B cell (primary cell): ENCODE measurements around the gene PTPN13. TPM values are rescaled to one million over a fixed set of nuclear protein-coding genes. Genes with fewer than 3 reads are reported as not detected.

Experiments used
- ATAC-seq: fragments of 200-7000 bp; cut with Tn5 transposase; one replicate; pipeline ENCODE4 v1.10.0; 2021; ENCODE audit warnings: low read depth, mild to moderate bottlenecking, moderate number of reproducible peaks, moderate library complexity
- CTCF ChIA-PET: fragments of 350-600 bp; sonication (Branson Sonifier 250); formaldehyde crosslinking; loops from one replicate; lab custom pipeline; 2021; ENCODE audit warnings: antibody characterized with exemption, inconsistent platforms; lab: Charles Lee
- POLR2A ChIA-PET: fragments of 350-600 bp; sonication (Branson Sonifier 250); formaldehyde crosslinking; loops from one replicate; lab custom pipeline; 2021; ENCODE audit warnings: antibody characterized with exemption; lab: Charles Lee
- DNase-seq: peaks from one replicate; pipeline ENCODE4 v3.0.0; 2013
- H2AFZ ChIP-seq: 2 replicates; pipeline ENCODE4 v1.6.1; 2012; ENCODE audit warnings: mild to moderate bottlenecking, low read depth, low read length; ENCODE audit not compliant: insufficient read depth, poor library complexity, severe bottlenecking
- H3K27ac ChIP-seq, 2 donors: 1 replicate in 1 of 2; 2 replicates in 1 of 2; pipeline ENCODE4 v1.5.1; 2012 to 2013; ENCODE audit warnings: low read length in 2 of 2, mild to moderate bottlenecking in 2 of 2, moderate library complexity in 1 of 2
- H3K27me3 ChIP-seq, 4 experiments: fragments of 200-600 bp in 1 of 4; sonication (generic) in 1 of 4; replicated peaks in 1 of 4; 1 replicate in 2 of 4; 2 replicates in 2 of 4; pipeline versions ENCODE4 v1.6.1 to v1.7.0; 2013 to 2016; ENCODE audit warnings: low read length in 3 of 4, mild to moderate bottlenecking in 2 of 4, mixed read lengths in 1 of 4, moderate library complexity in 1 of 4; ENCODE audit not compliant: insufficient read depth in 4 of 4, control insufficient read depth in 3 of 4; ENCODE audit errors: control extremely low read depth in 1 of 4
- H3K36me3 ChIP-seq, 2 experiments: replicated peaks in 1 of 2; 1 replicate in 1 of 2; 2 replicates in 1 of 2; pipeline versions ENCODE4 v1.6.1 to v1.7.1; 2013; ENCODE audit warnings: low read length in 1 of 2; ENCODE audit not compliant: insufficient read depth in 2 of 2, control insufficient read depth in 1 of 2; ENCODE audit errors: control extremely low read depth in 1 of 2, extremely low read depth in 1 of 2
- H3K4me1 ChIP-seq, 2 donors: fragments of 200-600 bp in 1 of 2; sonication (generic) in 1 of 2; 1 replicate in 1 of 2; 2 replicates in 1 of 2; pipeline versions ENCODE4 v1.5.1 to v1.6.1; 2013 to 2017; ENCODE audit warnings: low read length in 2 of 2; ENCODE audit not compliant: control insufficient read depth in 2 of 2, insufficient read depth in 2 of 2
- H3K4me2 ChIP-seq: replicated peaks from 2 replicates; pipeline ENCODE3; 2012; ENCODE audit warnings: mild to moderate bottlenecking, low read depth, low read length; ENCODE audit not compliant: poor library complexity, severe bottlenecking
- H3K4me3 ChIP-seq, 5 experiments: fragments of 200-600 bp in 1 of 5; sonication (generic) in 1 of 5; 1 replicate in 3 of 5; 2 replicates in 2 of 5; pipeline versions ENCODE4 v1.5.1 to v1.7.0; 2011 to 2016; ENCODE audit warnings: low read length in 4 of 5, mild to moderate bottlenecking in 4 of 5, low read depth in 2 of 5, control low read depth in 1 of 5, moderate library complexity in 1 of 5; ENCODE audit not compliant: insufficient read depth in 1 of 5; ENCODE audit errors: control extremely low read depth in 1 of 5, extremely low read depth in 1 of 5
- H3K79me2 ChIP-seq: fragments of 200-600 bp; sonication (generic); one replicate; pipeline ENCODE4 v1.6.0; 2016; ENCODE audit warnings: low read length; ENCODE audit not compliant: control insufficient read depth, insufficient read depth
- H3K9ac ChIP-seq: fragments of 200-600 bp; sonication (generic); 2 replicates; pipeline ENCODE4 v1.6.1; 2017; ENCODE audit warnings: mild to moderate bottlenecking, low read length, moderate library complexity
- H3K9me3 ChIP-seq, 3 donors: one replicate each; pipeline versions ENCODE4 v1.6.1 to v1.7.1; 2013; ENCODE audit warnings: low read length in 2 of 3; ENCODE audit not compliant: control insufficient read depth in 2 of 3, insufficient read depth in 1 of 3; ENCODE audit errors: control extremely low read depth in 1 of 3
- H4K20me1 ChIP-seq: 2 replicates; pipeline ENCODE4 v1.6.0; 2012; ENCODE audit warnings: mild to moderate bottlenecking, low read length; ENCODE audit not compliant: insufficient read depth, control insufficient read depth, poor library complexity, severe bottlenecking
- H3K27ac Mint-ChIP-seq: one replicate; pipeline ENCODE4 v1.8.0; 2021; ENCODE audit warnings: mixed read lengths
- H3K27me3 Mint-ChIP-seq: one replicate; pipeline ENCODE4 v1.8.0; 2021; ENCODE audit warnings: mixed read lengths
- H3K4me1 Mint-ChIP-seq: one replicate; pipeline ENCODE4 v1.8.0; 2021; ENCODE audit warnings: mixed read lengths
- H3K4me3 Mint-ChIP-seq: one replicate; pipeline ENCODE4 v1.8.0; 2021; ENCODE audit warnings: mixed read lengths
- H3K9me3 Mint-ChIP-seq: one replicate; pipeline ENCODE4 v1.8.0; 2022; ENCODE audit warnings: mixed read lengths; ENCODE audit not compliant: insufficient read depth
- CTCF ChIP-seq: fragments of 200-600 bp; IDR thresholded peaks from one replicate; pipeline ENCODE4 v1.8.0; 2022; ENCODE audit warnings: antibody characterized with exemption, mild to moderate bottlenecking
- EZH2 ChIP-seq: IDR thresholded peaks from 2 replicates; pipeline ENCODE4 v1.6.1; 2012; ENCODE audit warnings: borderline replicate concordance, low read depth, mild to moderate bottlenecking, moderate library complexity, low read length; ENCODE audit not compliant: insufficient read depth, poor library complexity, severe bottlenecking
- WGBS: methylation state at CpG from one replicate; pipeline ENCODE4 v1.1.5; 2013; ENCODE audit warnings: missing lambda C conversion rate; ENCODE audit not compliant: insufficient coverage; 5-methylcytosine and 5-hydroxymethylcytosine counted together
- intact Hi-C: fragments of 100-400 bp; cut with micrococcal nuclease; formaldehyde crosslinking; loops from one replicate; pipeline ENCODE4 v1.10.0; 2022
- polyA plus RNA-seq: library from polyadenylated mRNA; depleted of rRNA; stranded (reverse); fragments of >200 nt; gene quantifications from 2 replicates; pipeline ENCODE4 v1.2.3, GENCODE V29; 2012
- total RNA-seq, 2 donors: library from RNA; stranded (reverse); fragments of 120-200 nt in 1 of 2; gene quantifications; 1 replicate in 1 of 2; 2 replicates in 1 of 2; pipeline versions ENCODE4 v1.2.3 to v1.2.4, GENCODE V29; 2013 to 2022

Gene PTPN13
- total and polyA plus RNA-seq, 2 donors (not counting 1 experiment from before 2014, with no cell fraction given), result 0.91 TPM; not detected in 1

GRCh38 chr4:86556791-86557415 lies 37.2 kb upstream of the PTPN13 start:
- no peaks in the 10 kb centered on the region for H3K27me3 ChIP-seq
- peaks cover 16% of the 10 kb centered on the region for H3K27me3 Mint-ChIP-seq
- no peak overlapping the region for H3K27ac Mint-ChIP-seq
- no peaks in the 10 kb centered on the region for H3K79me2 ChIP-seq
- H2AFZ ChIP-seq, result no peak overlapping the region
- H3K36me3 ChIP-seq, result no peaks in the 10 kb centered on the region
- no peak overlapping the region for H3K27ac ChIP-seq
- TF ChIP-seq CTCF (no peak), EZH2 (no peak)
- no peak overlapping the region for H3K9ac ChIP-seq
- peaks cover 3% of the 10 kb centered on the region for H3K4me1 Mint-ChIP-seq
- no peak for ATAC-seq
- ChIA-PET POLR2A (no interaction called here), CTCF (no interaction called here)
- H3K4me1 ChIP-seq, result no peaks in the 10 kb centered on the region
- no peak overlapping the region for H3K4me3 Mint-ChIP-seq
- intact Hi-C loops, result no loop called here
- no peak for DNase-seq
- H3K9me3 Mint-ChIP-seq, result no peaks in the 10 kb centered on the region
- H3K4me3 ChIP-seq, result no peak overlapping the region
- H4K20me1 ChIP-seq, result no peaks in the 10 kb centered on the region
- no peaks in the 10 kb centered on the region for H3K9me3 ChIP-seq
- no peak overlapping the region for H3K4me2 ChIP-seq

GRCh38 chr4:86557526-86557925 lies 36.6 kb upstream of the PTPN13 start:
- Histone ChIP-seq H3K4me2 (no peak overlapping the region), H3K9ac (no peak overlapping the region), H2AFZ (no peak overlapping the region), H3K4me1 (no peaks in the 10 kb centered on the region), H3K4me3 (no peak overlapping the region), H3K79me2 (no peaks in the 10 kb centered on the region), H3K36me3 (no peaks in the 10 kb centered on the region), H3K27me3 (no peaks in the 10 kb centered on the region), H3K9me3 (no peaks in the 10 kb centered on the region), H3K27ac (no peak overlapping the region), H4K20me1 (no peaks in the 10 kb centered on the region)
- intact Hi-C loops, result no loop called here
- DNase-seq (no peak), ATAC-seq (no peak)
- no CpG with 5 or more reads among the region's 1 CpG for WGBS
- Mint-ChIP-seq H3K9me3 (no peaks in the 10 kb centered on the region), H3K27ac (no peak overlapping the region), H3K4me1 (peaks cover 3% of the 10 kb centered on the region), H3K27me3 (peaks cover 16% of the 10 kb centered on the region), H3K4me3 (no peak overlapping the region)
- TF ChIP-seq CTCF (no peak), EZH2 (no peak)
- CTCF ChIA-PET, result no interaction called here
- POLR2A ChIA-PET, result no interaction called here
